ENCODE data around the gene JPT2.

GRCh38 chr16:1687427-1688316 is 9.6 kb downstream of the JPT2 start:
- no peak for TF ChIP-seq CTCF (IDR thresholded peaks at IDR 0.05; ENCODE audit: borderline replicate concordance, extremely low read depth, low read length, poor library complexity, severe bottlenecking)
- TF ChIP-seq EZH2 (IDR thresholded peaks at IDR 0.05; ENCODE audit: borderline replicate concordance, low read depth, low read length, severe bottlenecking), result no peak

All from DND-41 (cell line).